Measurements from ENCODE around the gene PCDH12. TPM values are rescaled to one million over a fixed set of nuclear protein-coding genes. Genes with fewer than 3 reads are reported as not detected.

The PCDH12 gene
- polyA plus RNA-seq, 1 of the 3 experiments (the other 2 are of a cell fraction): 0.02 TPM

DNA sequence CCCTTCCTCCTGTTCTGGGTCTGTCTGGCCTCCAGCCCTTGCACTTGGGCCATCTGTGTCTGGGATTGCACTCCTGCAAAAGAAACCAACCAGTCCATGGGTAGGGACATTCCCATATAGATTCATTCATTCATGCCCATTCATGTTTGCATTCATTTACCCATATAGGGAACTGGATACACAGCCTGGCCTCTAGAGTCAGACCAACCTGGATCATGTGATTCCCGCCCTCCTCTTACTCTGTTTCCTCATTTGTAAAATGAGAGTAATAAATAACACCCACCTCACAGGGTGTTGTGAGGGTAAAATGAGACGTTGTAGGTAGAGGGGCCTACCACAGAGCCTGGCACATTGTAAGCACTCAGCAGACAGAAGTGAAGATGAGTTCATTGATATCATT lies 8.5 kb downstream of the PCDH12 start:
- 66% methylated on average over 2 of the region's 2 CpGs for WGBS (ENCODE audit: low lambda C conversion rate)
- ChIA-PET POLR2A (no interaction called here), CTCF (interaction anchor here (1.1 to 20.3 kb wide), 2 partner anchors 9 to 19 kb away, joined by 3 to 256 read pairs; partner anchors contain the start of genes PCDH12 and RNF14)
- H3F3A ChIP-seq (replicated peaks; ENCODE audit: insufficient read depth): no peaks in the 10 kb centered on the region
- peaks cover 0 to 13% of the 10 kb centered on the region in 2 experiments; a peak in 1 of 4 replicates for H3K4me1 ChIP-seq (ENCODE audit: control insufficient read depth in 1 of 2, insufficient read depth in 2 of 2, low read depth in 1 of 2, low read length in 1 of 2)
- H3K9me2 ChIP-seq: no peaks in the 10 kb centered on the region
- H3K4me3 ChIP-seq (ENCODE audit: low read depth in 2 of 2, low read length in 1 of 2): no peak overlapping the region
- DNase-seq: no peak
- H3K36me3 ChIP-seq (replicated peaks in 1 of 2; ENCODE audit: control insufficient read depth in 1 of 2, insufficient read depth in 2 of 2, low read length in 1 of 2): no peaks in the 10 kb centered on the region
- H3K9me3 ChIP-seq: no peaks in the 10 kb centered on the region
- no peak overlapping the region for H3K27ac ChIP-seq (ENCODE audit: low read depth in 2 of 2, low read length in 1 of 2)
- no peaks in the 10 kb centered on the region for H4K20me1 ChIP-seq (ENCODE audit: insufficient read depth)
- no peaks in the 10 kb centered on the region for H3K27me3 ChIP-seq (ENCODE audit: insufficient read depth)
- no peak overlapping the region for H3K9ac ChIP-seq
- no peak overlapping the region for H2AFZ ChIP-seq (ENCODE audit: low read depth)
- no peaks in the 10 kb centered on the region for H3K79me2 ChIP-seq (ENCODE audit: insufficient read depth)
- H3K4me2 ChIP-seq: no peak overlapping the region
- TF ChIP-seq, protein P1, sequence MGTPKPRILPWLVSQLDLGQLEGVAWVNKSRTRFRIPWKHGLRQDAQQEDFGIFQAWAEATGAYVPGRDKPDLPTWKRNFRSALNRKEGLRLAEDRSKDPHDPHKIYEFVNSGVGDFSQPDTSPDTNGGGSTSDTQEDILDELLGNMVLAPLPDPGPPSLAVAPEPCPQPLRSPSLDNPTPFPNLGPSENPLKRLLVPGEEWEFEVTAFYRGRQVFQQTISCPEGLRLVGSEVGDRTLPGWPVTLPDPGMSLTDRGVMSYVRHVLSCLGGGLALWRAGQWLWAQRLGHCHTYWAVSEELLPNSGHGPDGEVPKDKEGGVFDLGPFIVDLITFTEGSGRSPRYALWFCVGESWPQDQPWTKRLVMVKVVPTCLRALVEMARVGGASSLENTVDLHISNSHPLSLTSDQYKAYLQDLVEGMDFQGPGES (IDR thresholded peaks at IDR 0.05; ENCODE audit: low read depth, low read length): no peak
- TF ChIP-seq, protein P2, sequence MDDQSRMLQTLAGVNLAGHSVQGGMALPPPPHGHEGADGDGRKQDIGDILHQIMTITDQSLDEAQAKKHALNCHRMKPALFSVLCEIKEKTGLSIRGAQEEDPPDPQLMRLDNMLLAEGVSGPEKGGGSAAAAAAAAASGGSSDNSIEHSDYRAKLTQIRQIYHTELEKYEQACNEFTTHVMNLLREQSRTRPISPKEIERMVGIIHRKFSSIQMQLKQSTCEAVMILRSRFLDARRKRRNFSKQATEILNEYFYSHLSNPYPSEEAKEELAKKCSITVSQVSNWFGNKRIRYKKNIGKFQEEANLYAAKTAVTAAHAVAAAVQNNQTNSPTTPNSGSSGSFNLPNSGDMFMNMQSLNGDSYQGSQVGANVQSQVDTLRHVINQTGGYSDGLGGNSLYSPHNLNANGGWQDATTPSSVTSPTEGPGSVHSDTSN (IDR thresholded peaks at IDR 0.05): no peak
- TF ChIP-seq FOSL2 (IDR thresholded peaks at IDR 0.05; ENCODE audit: borderline replicate concordance, low read depth): no peak
- TF ChIP-seq SIN3A (IDR thresholded peaks at IDR 0.05; ENCODE audit: borderline replicate concordance, low read depth, low read length): no peak
- no peak for TF ChIP-seq NFIC (IDR thresholded peaks at IDR 0.05; ENCODE audit: borderline replicate concordance)
- TF ChIP-seq RAD21 (IDR thresholded peaks at IDR 0.05; ENCODE audit: low read length): no peak
- no peak for TF ChIP-seq TEAD4 (IDR thresholded peaks at IDR 0.05; ENCODE audit: borderline replicate concordance, insufficient read depth)
- no peak for TF ChIP-seq POLR2AphosphoS5 (IDR thresholded peaks at IDR 0.05; ENCODE audit: low read depth, low read length)
- TF ChIP-seq, protein P3, sequence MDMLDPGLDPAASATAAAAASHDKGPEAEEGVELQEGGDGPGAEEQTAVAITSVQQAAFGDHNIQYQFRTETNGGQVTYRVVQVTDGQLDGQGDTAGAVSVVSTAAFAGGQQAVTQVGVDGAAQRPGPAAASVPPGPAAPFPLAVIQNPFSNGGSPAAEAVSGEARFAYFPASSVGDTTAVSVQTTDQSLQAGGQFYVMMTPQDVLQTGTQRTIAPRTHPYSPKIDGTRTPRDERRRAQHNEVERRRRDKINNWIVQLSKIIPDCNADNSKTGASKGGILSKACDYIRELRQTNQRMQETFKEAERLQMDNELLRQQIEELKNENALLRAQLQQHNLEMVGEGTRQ (IDR thresholded peaks at IDR 0.05; ENCODE audit: borderline replicate concordance, low read depth, low read length): no peak
- TF ChIP-seq SMC3 (IDR thresholded peaks at IDR 0.05; ENCODE audit: low read depth, low read length): no peak
- no peak for TF ChIP-seq CHD2 (IDR thresholded peaks at IDR 0.05; ENCODE audit: low read length, partially characterized antibody)
- TF ChIP-seq NRF1 (IDR thresholded peaks at IDR 0.05; ENCODE audit: low read depth, low read length): no peak
- TF ChIP-seq MXI1 (IDR thresholded peaks at IDR 0.05; ENCODE audit: low read depth, low read length): no peak

DNA sequence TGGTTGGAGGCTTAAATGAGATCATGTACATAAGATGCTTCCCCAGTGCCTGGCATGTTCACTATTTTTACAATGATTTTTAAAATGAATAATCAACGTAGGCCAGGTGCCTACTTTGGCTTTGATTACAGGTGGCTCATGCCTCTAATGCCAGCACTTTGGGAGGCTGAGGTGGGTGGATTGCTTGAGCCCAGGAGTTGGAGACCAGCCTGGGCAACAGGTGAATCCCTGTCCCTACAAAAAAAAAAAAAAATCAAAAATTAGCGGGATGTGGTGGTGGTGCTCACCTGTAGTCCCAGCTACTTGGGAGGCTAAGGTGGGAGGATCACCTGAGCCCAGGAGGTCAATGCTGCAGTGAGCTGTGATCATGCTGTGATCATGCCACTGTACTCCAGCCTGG lies 9.2 kb downstream of the PCDH12 start:
- no peak overlapping the region for H2AFZ ChIP-seq (ENCODE audit: low read depth)
- peaks cover 0 to 15% of the 10 kb centered on the region in 2 experiments; a peak in 1 of 4 replicates for H3K4me1 ChIP-seq (ENCODE audit: control insufficient read depth in 1 of 2, insufficient read depth in 2 of 2, low read depth in 1 of 2, low read length in 1 of 2)
- no peaks in the 10 kb centered on the region for H4K20me1 ChIP-seq (ENCODE audit: insufficient read depth)
- DNase-seq: no peak
- H3K4me3 ChIP-seq (ENCODE audit: low read depth in 2 of 2, low read length in 1 of 2): no peak overlapping the region
- ChIA-PET CTCF (interaction anchor here (1.1 to 20.3 kb wide), 3 partner anchors 10 to 20 kb away, joined by 3 to 256 read pairs (median 5); partner anchors contain the start of genes PCDH12 and RNF14), POLR2A (no interaction called here)
- no peaks in the 10 kb centered on the region for H3K9me3 ChIP-seq
- H3K36me3 ChIP-seq (replicated peaks in 1 of 2; ENCODE audit: control insufficient read depth in 1 of 2, insufficient read depth in 2 of 2, low read length in 1 of 2): no peaks in the 10 kb centered on the region
- TF ChIP-seq, protein P2 (IDR thresholded peaks at IDR 0.05): no peak
- TF ChIP-seq, protein P4, sequence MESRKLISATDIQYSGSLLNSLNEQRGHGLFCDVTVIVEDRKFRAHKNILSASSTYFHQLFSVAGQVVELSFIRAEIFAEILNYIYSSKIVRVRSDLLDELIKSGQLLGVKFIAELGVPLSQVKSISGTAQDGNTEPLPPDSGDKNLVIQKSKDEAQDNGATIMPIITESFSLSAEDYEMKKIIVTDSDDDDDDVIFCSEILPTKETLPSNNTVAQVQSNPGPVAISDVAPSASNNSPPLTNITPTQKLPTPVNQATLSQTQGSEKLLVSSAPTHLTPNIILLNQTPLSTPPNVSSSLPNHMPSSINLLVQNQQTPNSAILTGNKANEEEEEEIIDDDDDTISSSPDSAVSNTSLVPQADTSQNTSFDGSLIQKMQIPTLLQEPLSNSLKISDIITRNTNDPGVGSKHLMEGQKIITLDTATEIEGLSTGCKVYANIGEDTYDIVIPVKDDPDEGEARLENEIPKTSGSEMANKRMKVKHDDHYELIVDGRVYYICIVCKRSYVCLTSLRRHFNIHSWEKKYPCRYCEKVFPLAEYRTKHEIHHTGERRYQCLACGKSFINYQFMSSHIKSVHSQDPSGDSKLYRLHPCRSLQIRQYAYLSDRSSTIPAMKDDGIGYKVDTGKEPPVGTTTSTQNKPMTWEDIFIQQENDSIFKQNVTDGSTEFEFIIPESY (IDR thresholded peaks at IDR 0.05; ENCODE audit: borderline replicate concordance, low read depth): no peak
- TF ChIP-seq NRF1 (IDR thresholded peaks at IDR 0.05; ENCODE audit: low read depth, low read length) (no peak), GATA2 (CRISPR knock-in tag; IDR thresholded peaks at IDR 0.05) (no peak), RFX5 (IDR thresholded peaks at IDR 0.05; ENCODE audit: low read length) (no peak), RCOR1 (IDR thresholded peaks at IDR 0.05; ENCODE audit: low read length) (no peak), TCF12 (IDR thresholded peaks at IDR 0.05) (no peak), FOXJ3 (CRISPR knock-in tag; IDR thresholded peaks at IDR 0.05) (no peak), RAD21 (IDR thresholded peaks at IDR 0.05; ENCODE audit: low read length) (no peak), YY1 (IDR thresholded peaks at IDR 0.05; ENCODE audit: low read depth) (no peak)
- H3K4me2 ChIP-seq: no peak overlapping the region
- no peaks in the 10 kb centered on the region for H3K79me2 ChIP-seq (ENCODE audit: insufficient read depth)
- no peaks in the 10 kb centered on the region for H3F3A ChIP-seq (replicated peaks; ENCODE audit: insufficient read depth)
- 60% methylated on average over 2 of the region's 2 CpGs for WGBS (ENCODE audit: low lambda C conversion rate)
- H3K27me3 ChIP-seq (ENCODE audit: insufficient read depth): no peaks in the 10 kb centered on the region
- H3K9ac ChIP-seq: no peak overlapping the region
- H3K9me2 ChIP-seq: no peaks in the 10 kb centered on the region
- H3K27ac ChIP-seq (ENCODE audit: low read depth in 2 of 2, low read length in 1 of 2): no peak overlapping the region

Data from SK-N-SH (cell line).